ENCODE data around the gene PIK3R4.

The PIK3R4 gene

DNA sequence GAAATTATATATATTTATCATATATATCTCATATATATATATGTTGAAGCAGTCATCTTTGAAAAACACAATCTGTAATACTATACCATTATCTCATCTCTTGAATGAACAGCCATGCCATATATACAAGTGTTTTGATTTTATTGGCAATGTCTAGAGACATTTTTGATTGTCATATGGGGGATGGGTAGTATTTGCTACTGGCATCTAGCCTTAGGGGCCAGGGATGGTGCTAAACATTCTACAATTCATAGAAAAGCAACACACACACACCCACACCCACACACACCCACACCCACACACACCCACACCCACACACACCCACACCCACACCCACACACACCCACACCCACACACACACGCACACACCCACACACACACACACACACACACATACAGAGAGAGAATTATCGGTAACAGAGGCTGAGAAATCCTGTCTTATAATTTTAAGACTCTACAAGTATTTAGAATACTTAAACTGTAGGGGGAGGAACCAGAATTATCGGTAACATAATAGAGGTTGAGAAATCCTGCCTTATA, 11.1 kb upstream of the PIK3R4 start:
- Mint-ChIP-seq H3K4me3 (no peak overlapping the region), H3K27me3 (ENCODE audit: low read depth) (no peaks in the 10 kb centered on the region), H3K27ac (peak overlapping the region; percentile 32 to 97 (median 67)), H3K4me1 (peaks cover 5% of the 10 kb centered on the region), H3K9me3 (no peaks in the 10 kb centered on the region), H3K36me3 (ENCODE audit: low read depth) (no peaks in the 10 kb centered on the region)
- TF ChIP-seq, protein P1, sequence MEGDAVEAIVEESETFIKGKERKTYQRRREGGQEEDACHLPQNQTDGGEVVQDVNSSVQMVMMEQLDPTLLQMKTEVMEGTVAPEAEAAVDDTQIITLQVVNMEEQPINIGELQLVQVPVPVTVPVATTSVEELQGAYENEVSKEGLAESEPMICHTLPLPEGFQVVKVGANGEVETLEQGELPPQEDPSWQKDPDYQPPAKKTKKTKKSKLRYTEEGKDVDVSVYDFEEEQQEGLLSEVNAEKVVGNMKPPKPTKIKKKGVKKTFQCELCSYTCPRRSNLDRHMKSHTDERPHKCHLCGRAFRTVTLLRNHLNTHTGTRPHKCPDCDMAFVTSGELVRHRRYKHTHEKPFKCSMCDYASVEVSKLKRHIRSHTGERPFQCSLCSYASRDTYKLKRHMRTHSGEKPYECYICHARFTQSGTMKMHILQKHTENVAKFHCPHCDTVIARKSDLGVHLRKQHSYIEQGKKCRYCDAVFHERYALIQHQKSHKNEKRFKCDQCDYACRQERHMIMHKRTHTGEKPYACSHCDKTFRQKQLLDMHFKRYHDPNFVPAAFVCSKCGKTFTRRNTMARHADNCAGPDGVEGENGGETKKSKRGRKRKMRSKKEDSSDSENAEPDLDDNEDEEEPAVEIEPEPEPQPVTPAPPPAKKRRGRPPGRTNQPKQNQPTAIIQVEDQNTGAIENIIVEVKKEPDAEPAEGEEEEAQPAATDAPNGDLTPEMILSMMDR (IDR thresholded peaks at IDR 0.05; ENCODE audit: unreplicated experiment in 3 of 3): no peak

DNA sequence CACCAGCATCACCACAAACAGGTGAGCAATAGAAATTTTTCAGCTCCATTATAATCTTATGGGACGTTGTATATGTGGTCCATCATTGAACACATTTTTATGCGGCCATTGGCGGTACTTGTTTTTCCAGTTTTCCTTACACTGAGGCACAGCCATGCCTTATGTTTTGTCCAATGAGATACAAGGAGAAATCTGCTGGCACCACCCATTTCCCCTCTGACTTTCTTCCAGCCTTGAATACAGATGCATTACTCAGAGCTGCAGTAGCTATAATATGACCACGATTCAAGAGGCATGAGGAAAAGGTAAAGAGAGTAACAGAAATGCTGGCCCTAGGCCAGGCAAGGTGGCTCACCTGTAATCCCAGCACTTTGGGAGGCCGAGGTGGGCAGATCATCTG, 9.0 kb upstream of the PIK3R4 start:
- H3K27ac Mint-ChIP-seq: peak overlapping the region in 1 of 3 experiments; percentile 81
- H3K27me3 Mint-ChIP-seq (ENCODE audit: low read depth): no peaks in the 10 kb centered on the region
- H3K36me3 Mint-ChIP-seq (ENCODE audit: low read depth): no peaks in the 10 kb centered on the region
- no peak overlapping the region for H3K4me3 Mint-ChIP-seq
- no peaks in the 10 kb centered on the region for H3K9me3 Mint-ChIP-seq
- peaks cover 5% of the 10 kb centered on the region for H3K4me1 Mint-ChIP-seq
- TF ChIP-seq, protein P1 (IDR thresholded peaks at IDR 0.05; ENCODE audit: unreplicated experiment in 3 of 3): no peak

DNA sequence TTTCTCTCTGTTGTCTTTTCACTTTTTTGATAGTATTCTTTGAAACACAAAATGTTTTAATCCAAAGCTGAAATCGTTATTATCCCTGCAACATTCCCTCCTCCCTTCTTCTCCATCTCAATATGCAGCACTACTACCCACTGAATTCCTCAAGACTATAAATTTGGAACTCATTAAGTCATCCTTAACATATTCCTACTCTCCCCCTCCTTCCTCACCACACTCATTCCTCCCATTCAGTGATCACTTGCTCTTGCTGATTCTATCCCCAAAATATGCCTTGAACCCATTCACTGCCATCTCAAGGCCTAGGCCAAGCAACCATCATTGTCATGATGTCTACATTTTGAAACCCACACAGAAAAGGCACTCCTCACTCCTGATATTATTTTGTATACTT, 2.4 kb upstream of the PIK3R4 start:
- H3K27ac Mint-ChIP-seq: no peak overlapping the region
- no peak overlapping the region for H3K4me3 Mint-ChIP-seq
- no peaks in the 10 kb centered on the region for H3K27me3 Mint-ChIP-seq (ENCODE audit: low read depth)
- no peaks in the 10 kb centered on the region for H3K9me3 Mint-ChIP-seq
- TF ChIP-seq, protein P1 (IDR thresholded peaks at IDR 0.05; ENCODE audit: unreplicated experiment in 3 of 3): no peak
- peaks cover 3% of the 10 kb centered on the region for H3K36me3 Mint-ChIP-seq (ENCODE audit: low read depth)
- peaks cover 21% of the 10 kb centered on the region for H3K4me1 Mint-ChIP-seq

DNA sequence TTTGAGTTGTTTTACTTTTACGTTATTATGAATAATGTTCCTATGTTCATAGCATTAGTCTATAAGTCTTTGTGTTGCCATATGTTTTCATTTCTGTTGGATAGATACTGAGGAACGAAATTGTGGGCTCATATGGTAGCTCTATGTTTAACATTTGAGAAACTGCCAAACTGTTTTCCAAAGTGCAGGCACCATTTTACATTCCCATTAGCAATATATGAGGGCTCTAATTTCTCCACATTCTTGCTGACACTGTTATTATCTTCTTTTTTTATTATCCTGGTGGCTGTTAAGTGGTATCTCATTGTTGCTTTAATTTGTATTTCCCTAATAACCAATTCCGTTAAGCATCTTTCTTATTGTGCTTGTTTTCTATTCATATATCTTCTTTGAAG, 1.8 kb upstream of the PIK3R4 start:
- H3K27ac Mint-ChIP-seq: no peak overlapping the region
- no peak overlapping the region for H3K4me3 Mint-ChIP-seq
- H3K4me1 Mint-ChIP-seq: peaks cover 26% of the 10 kb centered on the region
- H3K9me3 Mint-ChIP-seq: no peaks in the 10 kb centered on the region
- no peaks in the 10 kb centered on the region for H3K27me3 Mint-ChIP-seq (ENCODE audit: low read depth)
- peaks cover 8% of the 10 kb centered on the region for H3K36me3 Mint-ChIP-seq (ENCODE audit: low read depth)
- TF ChIP-seq, protein P1 (IDR thresholded peaks at IDR 0.05; ENCODE audit: unreplicated experiment in 3 of 3): no peak

DNA sequence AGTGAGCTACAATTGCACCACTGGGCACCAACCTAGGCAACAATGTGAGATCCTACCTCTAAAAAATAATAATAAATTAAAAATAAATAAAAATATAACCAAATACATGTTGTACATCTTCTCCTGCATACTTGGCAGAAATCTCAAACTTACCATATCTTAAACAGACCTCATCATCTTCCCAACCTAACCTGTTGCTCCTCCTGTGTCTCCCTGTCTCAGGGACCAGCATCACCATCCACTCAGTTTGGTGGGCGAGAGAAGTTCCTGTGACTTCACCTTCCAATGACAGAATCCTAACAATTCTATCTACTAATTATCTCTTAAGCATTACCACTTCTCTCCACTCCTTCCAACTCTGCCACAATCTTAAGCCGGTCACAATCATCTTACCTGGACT, 3.3 kb downstream of the PIK3R4 start:
- peaks cover 45% of the 10 kb centered on the region for H3K4me1 Mint-ChIP-seq
- peaks cover 49% of the 10 kb centered on the region for H3K36me3 Mint-ChIP-seq (ENCODE audit: low read depth)
- no peaks in the 10 kb centered on the region for H3K27me3 Mint-ChIP-seq (ENCODE audit: low read depth)
- H3K9me3 Mint-ChIP-seq: no peaks in the 10 kb centered on the region
- peak overlapping the region; percentile 25 to 59 (median 53) for H3K4me3 Mint-ChIP-seq
- TF ChIP-seq, protein P1 (IDR thresholded peaks at IDR 0.05; ENCODE audit: unreplicated experiment in 3 of 3): no peak
- H3K27ac Mint-ChIP-seq: no peak overlapping the region

DNA sequence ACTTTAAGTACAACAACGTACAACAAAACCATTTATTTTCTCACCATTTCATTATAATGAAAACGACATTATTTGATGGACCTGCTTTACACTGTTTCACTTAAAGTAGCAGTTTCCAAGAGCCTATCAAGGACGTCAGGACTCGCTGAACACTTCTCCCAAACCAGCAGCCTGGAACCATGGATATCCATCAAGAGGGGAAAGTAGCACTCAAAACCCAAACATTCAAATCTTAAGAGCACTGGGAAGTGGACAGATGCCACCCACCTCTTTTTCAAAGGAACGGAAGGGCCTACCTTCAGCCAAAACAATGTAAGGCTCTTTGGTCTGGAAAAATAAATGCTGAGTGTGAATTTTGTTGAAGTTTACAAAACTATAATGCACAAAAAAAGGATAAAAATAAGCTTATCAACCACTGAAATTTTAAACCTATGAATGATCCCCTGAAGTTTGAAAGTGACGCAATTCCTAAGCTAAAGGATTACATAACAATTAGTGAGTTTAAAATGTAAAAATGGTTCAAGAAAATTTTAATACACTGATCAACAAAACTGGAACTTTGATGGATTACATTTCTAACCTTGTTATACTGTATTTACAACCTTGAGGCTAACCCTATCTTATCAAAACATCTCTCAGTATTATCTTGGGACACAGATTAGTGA, 4.6 kb downstream of the PIK3R4 start:
- TF ChIP-seq, protein P1 (IDR thresholded peaks at IDR 0.05; ENCODE audit: unreplicated experiment in 3 of 3): no peak
- H3K36me3 Mint-ChIP-seq (ENCODE audit: low read depth): peaks cover 62% of the 10 kb centered on the region
- no peaks in the 10 kb centered on the region for H3K9me3 Mint-ChIP-seq
- H3K27me3 Mint-ChIP-seq (ENCODE audit: low read depth): no peaks in the 10 kb centered on the region
- H3K4me3 Mint-ChIP-seq: peak overlapping the region in 2 of 3 experiments; percentile 50 to 54
- no peak overlapping the region for H3K27ac Mint-ChIP-seq
- H3K4me1 Mint-ChIP-seq: peaks cover 41% of the 10 kb centered on the region
